Embryonic facial prominence (tissue), 1 donor: Measurements from ENCODE around the gene ELK1.

ENCODE experiments used
- DNase-seq: peaks from one replicate; pipeline ENCODE4 v3.0.0-alpha.2; 2016; ENCODE audit errors: extremely low spot score

The ELK1 gene

DNA sequence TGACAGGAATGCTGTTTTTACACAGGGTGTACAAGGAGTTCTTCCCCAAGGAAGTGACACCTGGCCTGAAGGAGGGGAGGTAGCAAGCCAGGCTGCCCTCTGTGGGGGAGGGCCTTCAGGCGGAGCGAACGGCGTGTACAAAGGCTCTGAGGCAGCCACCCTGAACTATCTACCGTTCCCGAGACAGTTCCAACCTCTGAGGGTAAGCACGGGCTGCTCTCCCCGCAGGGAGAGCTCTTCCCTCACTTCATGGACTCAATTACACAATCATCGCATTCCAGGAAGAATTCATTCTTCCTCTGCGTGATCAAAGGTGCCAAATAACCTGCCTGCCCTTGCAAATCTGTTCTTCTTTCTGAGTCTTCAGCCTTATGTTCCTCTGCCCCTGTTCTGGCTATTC lies 4.8 kb downstream of the ELK1 start:
- DNase-seq = no peak

DNA sequence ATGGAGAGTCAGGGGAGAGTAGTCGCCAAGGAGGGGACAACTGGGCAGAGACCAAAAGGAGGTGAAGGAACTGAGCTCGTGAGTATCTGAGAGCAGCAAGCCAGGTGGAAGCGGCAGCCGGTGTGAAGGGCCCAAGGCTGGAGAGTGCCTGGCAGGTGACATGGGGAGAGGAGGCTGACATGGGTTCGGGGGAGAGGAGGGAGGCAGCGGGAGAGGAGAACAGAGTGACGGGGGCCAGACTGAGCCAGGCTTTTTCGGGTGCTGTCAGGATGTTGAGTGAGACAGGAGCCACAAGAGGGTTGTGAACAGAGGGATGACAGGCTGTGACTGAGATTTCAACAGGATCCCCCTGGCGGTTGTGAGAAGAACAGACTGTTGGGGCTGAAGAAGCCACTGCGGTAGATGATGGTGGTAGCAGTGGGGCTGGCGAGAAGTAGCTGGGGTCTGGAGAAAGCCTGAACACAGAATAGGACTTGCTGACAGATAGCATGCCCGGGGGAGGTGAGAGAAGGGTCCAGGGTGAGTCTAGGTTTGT lies 5.7 kb downstream of the ELK1 start:
- no peak for DNase-seq

DNA sequence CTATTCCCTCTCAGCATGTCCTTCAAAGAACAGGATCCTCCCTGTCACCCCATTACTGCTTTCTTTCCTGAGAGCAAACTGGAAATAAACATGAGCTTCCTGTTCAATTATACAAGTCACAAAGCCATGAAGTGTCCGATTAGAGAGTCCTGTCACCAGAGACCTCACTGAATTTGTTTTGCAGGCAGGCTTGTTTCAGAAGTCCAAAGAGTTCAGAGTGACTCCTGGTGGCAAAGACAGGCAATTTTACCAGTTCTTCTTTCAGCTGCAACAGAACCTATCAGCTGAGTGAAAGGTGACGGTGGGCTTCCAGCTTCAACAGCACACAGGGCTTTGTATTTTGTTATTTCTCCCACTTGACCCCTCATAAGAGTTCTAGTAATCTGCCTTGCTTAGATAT lies 6.4 kb downstream of the ELK1 start:
- DNase-seq = no peak

DNA sequence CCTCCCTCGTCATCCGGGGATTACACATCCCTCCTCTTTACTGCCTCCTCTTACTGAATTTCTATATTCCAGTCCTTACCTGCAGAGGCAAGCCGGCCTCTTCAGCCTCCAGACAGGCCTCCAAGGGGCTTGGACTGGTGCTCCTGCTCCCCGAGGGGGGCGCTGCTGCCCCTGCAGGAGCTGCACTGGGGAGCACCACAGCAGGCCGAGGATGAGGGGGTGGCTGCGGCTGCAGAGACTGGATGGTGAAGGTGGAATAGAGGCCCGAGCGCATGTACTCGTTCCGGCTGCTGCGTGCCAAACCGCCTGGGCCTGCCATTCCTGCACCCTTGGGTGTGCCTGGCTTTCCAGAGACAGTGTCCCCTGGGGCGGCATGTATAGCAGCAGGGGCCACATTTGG lies 11.5 kb downstream of the ELK1 start:
- no peak for DNase-seq

DNA sequence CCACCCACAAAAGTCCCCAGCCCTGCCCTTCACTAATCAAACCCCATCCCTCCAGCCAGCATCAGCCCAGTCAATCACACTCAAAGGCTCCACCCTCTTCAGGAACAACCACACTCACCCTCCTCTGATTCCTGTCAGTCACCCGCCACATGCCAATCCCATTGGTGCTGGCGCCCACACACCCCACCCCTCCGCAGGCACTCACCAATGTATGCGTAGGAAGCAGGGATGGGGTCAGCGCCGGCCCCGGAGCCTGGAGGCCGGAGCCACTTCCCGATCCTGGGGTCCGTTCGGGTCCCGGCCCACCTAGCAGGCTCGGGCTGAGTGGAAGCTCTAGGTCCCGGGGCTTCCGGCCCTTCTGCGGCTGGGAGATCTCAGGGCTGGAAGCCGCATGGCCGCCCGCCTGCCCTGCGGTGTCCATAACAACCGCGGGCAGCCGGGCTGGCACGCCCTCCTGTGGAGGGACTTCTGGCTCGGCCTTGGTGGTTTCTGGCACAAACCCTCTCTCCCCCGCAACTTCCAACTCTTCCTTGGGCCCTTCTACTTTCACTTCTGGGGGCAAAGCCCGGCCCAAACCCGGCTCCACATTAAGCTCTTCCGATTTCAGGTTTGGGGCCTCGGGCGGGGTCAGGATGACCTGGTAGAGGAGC lies 12.7 kb downstream of the ELK1 start:
- DNase-seq = no peak

DNA sequence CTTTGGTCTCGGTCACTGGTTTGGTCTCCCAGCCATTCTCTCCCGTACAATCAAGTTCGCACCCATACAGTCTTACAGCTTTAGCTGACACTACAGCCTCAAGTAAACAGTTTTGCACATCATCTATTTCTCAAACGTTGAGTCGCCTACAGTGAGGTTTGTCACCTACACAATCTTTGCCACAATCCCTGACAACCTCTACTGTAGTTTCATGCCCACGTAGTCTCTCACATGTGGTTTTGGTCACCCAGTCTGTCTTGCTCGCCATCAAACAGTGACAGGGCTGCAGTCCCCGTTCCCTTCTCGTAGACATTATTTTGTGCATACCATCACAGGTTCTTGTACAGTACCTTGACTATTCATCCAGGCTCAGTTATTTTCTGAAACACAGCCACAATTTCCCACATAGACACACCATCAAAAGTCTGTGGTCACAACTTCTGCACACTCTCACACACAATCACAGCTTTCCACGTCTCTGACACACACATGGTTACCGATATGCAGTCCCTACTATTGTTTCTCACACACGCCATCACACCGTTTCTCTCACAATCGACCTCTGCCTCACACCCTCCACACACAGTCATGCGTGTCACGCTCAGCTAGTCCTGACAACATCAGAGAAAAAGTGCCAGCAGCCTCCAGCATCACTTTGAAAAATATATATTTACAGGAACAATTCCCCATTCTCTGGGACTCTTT lies 15.3 kb downstream of the ELK1 start:
- DNase-seq = no peak

DNA sequence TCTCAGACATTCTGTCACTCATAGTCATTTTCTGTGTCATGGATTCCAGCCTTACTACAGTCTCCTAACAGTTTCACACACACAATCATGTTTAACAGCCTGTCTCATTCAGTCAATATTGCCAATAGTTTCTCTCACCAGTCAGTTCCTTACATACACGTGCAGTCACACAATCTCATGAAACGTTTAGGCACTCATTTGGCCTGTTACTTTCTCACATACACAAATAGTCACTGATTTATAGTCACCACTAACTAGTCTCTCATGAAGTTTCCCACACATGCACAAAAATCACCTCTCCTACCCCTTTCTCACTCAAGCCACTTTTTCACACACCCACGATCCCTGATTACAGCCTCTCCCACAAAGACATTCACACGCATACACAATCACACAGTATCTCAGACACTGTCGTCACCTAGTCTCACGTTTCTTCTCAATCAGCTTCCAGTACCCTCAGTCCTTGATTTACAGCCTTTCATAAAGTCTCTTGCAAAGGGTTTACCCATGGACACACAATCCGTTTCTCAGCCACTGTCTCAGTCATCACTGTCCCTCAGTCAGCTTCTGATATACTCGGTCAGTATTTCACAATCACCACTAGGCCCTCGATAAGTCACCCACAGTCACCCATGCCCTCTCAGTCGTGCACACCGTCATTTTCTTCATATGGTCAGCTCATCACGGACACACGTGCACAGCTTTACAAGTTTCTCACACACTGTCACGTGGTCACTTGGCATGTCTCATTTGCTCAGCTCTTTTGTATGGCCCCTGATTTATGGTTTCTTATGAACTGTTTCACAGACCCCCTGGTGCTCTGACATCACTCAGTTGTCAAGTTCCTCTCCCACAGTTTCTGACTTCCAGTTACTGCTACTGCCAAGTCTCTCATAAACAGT lies 16.4 kb downstream of the ELK1 start:
- DNase-seq = no peak

DNA sequence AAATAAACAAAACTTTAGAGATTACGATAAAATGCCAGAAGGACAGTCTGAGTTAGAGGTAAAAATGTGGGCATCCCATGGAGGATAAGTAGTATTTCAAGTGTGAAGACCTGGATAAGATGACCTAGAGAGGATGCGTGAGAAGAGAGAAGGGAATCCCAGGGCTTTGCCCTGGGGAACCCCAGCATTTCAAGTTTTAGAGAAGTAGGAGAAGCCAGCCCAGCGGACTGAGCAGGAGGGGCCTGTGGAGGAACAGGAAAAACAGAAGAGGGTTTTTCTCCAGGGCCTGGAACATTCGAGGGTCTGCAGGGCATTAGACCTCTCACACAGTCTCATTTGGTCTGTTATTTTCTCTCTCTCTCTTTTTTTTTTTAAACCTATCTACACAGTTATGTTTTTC lies 17.7 kb downstream of the ELK1 start:
- DNase-seq = no peak

DNA sequence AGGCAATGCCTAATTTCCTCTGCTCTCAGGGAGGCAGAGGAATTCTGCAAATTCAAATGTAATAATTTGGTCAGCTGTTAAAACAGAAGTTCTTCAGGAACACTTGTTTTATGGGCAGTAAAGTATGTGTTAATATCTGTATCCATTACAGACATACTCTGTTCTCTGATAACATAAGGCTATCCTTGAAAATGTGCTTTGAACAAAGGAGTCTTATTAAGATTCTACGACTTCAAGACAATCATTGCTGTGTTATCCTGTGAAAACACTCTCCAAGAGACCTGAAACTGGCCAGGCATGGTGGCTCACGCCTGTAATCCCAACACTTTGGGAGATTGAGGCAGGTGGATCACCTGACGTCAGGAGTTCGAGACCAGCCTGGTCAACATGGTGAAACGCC lies 18.7 kb downstream of the ELK1 start:
- no peak for DNase-seq

DNA sequence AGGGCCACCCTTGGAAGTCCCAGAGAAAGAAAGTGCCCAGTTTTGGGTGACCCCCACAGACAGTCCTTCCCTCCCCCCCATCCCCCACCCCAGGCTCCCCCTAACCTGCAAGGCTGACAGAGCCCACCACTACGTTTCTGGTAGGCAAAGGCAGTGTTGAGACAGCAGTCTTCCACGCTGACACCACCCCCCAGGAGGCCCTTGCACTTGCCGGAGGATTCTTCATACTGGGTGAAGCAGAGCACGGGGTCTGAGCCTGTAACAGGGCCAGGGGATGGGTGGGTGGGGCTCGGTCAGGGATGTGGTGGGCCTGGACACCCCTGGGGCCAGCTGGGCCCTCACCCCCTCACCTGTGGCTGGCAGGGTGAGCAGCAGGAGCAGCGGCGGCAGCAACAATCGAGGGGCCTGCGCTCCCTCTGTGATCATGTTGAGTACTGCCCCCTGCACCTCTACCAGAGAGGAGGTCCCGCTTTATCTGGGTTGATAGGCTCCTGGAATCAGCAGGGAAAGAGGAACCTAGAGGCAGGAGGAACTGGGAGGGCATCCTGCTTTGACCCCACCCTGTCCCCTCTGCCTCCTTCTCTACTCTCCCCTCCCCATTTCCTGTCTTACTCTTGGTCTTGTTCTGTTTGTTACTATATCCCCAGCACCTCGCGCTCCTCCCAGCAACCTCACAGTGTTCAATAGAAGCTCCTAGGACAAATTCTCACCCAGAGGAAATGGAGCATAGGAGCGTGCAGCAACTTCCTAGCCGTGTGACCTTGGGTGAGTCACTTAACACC lies 20.8 kb downstream of the ELK1 start, which contains the start of gene CFP:
TSS of gene CFP (minus strand) at position 512 of the 782 bp plus-strand sequence. CDS start at position 426, 86 bp downstream.
- DNase-seq = no peak

DNA sequence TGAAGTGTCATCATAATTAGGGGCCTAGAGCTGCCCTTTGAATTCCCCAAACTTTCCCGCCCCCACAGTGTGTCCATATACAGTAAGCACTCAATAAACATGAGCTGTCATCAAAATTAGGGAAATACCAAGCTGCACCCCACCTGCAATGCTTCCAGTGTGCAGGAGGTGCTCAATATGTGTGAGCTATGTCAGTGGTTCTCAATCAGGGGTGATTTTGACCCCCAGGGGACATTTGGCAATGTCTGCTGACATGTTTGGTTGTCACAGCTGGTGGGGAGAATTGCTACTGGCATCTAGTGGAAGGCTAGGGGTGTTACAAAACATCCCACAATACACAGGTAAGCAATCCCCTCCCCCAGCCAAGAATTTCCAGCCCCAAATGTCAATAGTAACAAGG lies 21.4 kb downstream of the ELK1 start:
- no peak for DNase-seq

DNA sequence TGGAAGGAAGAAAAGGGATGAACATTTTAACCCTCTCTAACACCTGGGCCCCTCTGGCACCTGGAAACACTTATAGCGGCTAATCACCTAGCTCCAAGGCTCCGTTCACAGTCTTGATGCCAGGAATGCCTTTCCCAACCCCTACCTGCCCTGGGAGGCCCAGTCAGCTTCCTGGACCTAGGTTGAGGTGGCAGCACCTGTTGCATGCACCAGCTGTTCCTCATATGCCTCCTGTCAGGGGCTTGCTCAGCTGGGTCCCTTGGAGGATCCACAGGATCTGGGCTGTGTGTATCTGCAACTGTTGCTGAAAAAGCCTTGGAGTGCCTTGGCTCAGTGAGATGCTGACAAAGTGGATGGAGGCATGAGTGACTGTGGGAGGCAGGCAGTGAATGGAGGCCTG lies 25.0 kb downstream of the ELK1 start:
- no peak for DNase-seq

DNA sequence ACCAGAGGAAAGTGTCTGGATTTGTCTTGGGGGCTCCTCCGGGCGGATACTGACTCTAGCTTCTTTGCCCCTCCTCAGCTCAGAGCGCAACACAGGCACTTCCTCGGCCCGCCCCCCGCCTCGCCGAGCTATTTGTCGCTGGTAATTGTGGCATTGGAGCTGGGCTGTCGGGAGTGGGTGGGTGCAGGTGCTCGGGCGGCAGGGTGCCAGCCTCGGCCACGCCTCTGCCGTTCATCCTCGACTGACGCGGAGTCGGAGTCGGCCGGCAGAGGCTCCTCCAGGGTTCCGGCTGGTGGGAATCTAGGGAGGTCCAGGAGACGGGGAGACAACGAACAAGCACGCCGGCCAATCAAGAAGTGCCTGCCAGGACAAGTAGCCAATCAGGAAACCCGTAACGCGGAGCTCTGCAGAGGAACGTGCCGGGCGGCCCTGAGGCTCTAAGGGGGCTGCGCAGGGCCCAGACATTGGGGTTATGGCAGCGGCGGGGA lies 26.8 kb downstream of the ELK1 start:
- DNase-seq = peak; percentile 59

DNA sequence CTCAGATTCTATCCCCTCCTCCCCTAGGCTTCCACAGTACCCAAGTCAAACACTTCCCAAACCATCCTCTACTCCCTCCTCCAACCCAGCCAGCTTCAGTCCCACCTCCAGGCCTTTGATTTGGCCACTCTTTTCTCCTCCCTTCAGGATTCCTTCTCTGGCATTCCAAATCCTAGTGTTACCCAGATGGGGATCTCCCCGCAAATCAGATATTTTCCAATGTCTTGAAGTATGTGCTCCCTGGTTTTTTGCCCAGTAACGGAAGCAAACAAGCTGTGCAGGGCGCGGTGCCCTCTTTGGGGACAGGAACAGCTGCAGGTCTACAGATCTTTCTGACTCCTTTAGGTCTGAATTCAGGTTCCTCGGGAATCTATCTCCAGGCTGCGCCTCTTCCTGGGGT lies 28.5 kb downstream of the ELK1 start:
- no peak for DNase-seq

DNA sequence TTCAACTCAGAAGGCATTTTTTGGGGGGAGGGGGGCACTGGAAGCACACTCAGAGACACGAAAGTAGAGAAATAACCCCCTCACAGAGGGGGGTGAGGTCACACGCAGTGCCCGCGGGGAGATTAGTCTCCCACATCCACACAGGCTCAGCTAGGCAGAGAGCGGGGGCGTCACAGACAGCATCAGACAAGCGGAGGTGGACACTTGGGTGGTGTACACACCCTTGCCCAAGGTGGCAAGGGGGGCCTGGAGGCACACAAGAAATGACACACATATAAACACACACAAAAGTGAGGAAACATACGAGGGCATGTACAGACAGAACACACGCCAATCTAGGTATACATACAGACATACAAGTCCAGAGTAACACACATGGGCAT lies 30.1 kb downstream of the ELK1 start:
- DNase-seq = no peak

DNA sequence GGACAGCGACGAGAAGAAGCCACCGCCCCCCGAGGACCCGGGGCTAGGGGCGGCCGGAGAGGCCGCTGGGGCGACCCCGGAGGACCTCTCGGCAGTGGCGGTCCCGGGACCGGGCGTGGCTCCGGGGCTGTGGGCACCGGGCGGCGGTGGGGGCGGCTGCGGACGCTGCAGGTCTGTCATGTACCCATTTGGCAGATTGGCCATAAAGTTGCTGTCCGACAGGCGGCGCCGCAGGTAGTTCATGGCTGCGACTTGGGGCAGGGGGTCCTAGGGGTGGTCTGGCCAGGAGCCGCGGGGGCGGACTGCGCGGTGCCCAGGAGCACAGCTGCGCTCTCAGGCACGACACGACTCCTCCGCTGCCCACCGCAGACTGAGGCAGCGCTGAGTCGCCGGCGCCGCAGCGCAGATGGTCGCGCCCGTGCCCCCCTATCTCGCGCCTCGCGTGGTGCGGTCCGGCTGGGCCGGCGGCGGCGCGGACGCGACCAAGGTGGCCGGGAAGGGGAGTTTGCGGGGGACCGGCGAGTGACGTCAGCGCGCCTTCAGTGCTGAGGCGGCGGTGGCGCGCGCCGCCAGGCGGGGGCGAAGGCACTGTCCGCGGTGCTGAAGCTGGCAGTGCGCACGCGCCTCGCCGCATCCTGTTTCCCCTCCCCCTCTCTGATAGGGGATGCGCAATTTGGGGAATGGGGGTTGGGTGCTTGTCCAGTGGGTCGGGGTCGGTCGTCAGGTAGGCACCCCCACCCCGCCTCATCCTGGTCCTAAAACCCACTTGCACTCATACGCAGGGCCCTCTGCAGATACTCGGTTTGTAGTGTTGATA lies 30.7 kb downstream of the ELK1 start, which contains the start of gene SYN1:
TSS of gene SYN1 (minus strand) at position 372 of the 817 bp plus-strand sequence. CDS start at position 243, 129 bp downstream.
- DNase-seq = peak; percentile 58

DNA sequence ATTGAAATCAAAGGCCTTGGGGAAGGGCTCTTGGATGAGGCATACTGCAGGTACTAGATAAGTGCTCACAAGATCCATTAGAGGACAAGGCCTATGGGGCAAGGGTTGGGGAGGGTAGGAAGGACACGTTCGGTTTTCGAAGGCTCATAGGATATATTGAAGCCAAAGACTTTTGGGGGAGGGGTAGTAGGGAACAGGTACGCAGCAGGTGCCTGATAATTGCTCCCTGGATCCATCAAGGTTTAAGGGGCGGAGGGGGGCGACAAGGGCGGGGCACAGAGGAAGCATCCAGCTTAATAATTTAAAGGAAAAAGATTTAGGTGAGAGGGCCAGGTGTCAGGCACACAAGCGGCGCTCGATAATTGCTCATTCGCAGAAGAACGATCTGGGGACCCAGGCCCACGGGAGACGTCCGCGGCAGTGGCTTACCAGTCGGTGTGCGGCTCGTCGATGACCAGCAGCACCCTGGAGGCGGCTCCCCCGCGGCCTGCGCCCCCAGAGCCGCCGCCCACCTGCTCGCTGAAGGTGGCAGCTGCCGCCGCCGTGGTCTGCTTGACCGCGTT lies 31.4 kb downstream of the ELK1 start:
- no peak for DNase-seq

DNA sequence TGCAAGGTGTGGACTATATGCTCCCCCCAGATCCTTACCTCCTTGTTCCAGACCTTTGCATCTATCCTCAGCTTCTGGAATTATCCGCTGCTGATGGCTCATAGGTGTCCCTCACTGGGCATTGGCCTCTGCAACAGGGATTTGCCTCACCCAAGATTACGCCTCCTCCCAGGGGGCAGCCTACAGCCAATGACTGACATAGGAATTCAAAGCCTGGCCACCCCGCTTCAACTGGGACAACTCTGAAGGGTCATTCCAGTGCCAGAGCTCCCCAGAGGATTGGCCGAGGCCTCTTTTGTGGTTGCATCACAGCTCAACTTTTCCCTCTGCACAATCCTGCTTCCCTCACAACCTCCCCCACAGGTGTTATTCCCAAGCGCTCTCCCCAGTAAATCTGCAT lies 35.7 kb downstream of the ELK1 start:
- no peak for DNase-seq

DNA sequence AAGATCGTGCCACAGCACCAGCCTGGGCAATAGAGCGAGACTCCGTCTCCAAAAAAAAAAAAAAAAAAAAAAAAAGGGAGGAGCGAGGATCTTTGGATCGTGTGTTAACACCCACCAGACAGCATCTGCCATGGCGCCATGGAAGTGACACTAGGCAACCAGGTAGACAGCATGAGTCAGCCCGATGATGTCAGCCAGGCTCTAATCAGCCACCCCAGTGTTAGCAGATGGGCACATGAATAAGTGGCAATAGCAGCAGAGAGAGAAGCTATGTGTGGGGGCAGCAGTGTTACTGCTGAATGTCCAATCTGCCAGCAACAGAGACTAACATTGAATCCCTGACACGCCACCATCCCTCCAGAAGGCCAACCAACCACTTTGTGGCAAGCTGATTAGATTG lies 37.3 kb downstream of the ELK1 start:
- no peak for DNase-seq

DNA sequence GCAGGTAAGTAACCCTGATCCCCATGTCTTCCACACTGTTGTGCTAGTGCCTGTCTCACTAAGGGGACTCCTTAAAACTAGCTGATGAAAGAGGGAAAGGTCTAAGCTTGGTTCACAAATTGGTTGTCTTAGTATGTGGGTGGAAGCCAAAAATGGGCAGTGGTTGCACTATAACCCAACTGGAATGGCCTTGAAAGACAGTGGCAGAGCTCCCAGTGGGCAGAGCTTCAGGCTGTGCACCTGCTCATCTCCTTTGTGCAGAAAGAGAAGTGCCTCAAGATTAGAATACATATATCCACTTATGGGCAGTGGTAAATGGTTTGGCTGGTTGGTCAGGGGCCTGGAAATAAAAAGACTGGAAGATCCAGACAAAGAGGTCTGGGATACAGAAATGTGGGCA lies 37.9 kb downstream of the ELK1 start:
- DNase-seq = no peak
